ENCODE data around the gene RASGRF1. TPM values are rescaled to one million over a fixed set of nuclear protein-coding genes. Genes with fewer than 3 reads are reported as not detected.

Gene RASGRF1
- total RNA-seq, 3 donors from 2014 or later: 0.15 to 0.16 TPM; not detected in 1

- no peak overlapping the region for H3K27ac ChIP-seq
- no peaks in the 10 kb centered on the region for H3K4me1 ChIP-seq
- H3K36me3 ChIP-seq: no peaks in the 10 kb centered on the region
- no peak overlapping the region for H3K4me3 ChIP-seq
- H3K27me3 ChIP-seq: peaks cover 0 to 5% of the 10 kb centered on the region in 2 donors
- DNase-seq (ENCODE audit: low spot score in 2 of 2): no peak
- no peaks in the 10 kb centered on the region for H3K9me3 ChIP-seq
- intact Hi-C loops (cut with DNase I; ENCODE audit: low total_unique reads): no loop called here
- TF ChIP-seq POLR2A (IDR thresholded peaks at IDR 0.05): no peak
- TF ChIP-seq POLR2AphosphoS5 (IDR thresholded peaks at IDR 0.05): no peak
- no peak for TF ChIP-seq CTCF (IDR thresholded peaks at IDR 0.05)
Observed at GRCh38 chr15:79122391-79122790, 31.8 kb upstream of the RASGRF1 start.

- no peak overlapping the region for H3K27ac ChIP-seq
- DNase-seq (ENCODE audit: low spot score in 2 of 2): no peak
- no peaks in the 10 kb centered on the region for H3K36me3 ChIP-seq
- H3K4me1 ChIP-seq: no peaks in the 10 kb centered on the region
- TF ChIP-seq CTCF (IDR thresholded peaks at IDR 0.05): no peak
- TF ChIP-seq POLR2A (IDR thresholded peaks at IDR 0.05): no peak
- no peak for TF ChIP-seq POLR2AphosphoS5 (IDR thresholded peaks at IDR 0.05)
- H3K27me3 ChIP-seq: peaks cover 0 to 8% of the 10 kb centered on the region in 2 donors
- no peaks in the 10 kb centered on the region for H3K9me3 ChIP-seq
- intact Hi-C loops (cut with DNase I; ENCODE audit: low total_unique reads): no loop called here
- no peak overlapping the region for H3K4me3 ChIP-seq
Observed at GRCh38 chr15:79121571-79121970, 31.0 kb upstream of the RASGRF1 start.

- TF ChIP-seq CTCF (IDR thresholded peaks at IDR 0.05) (no peak), POLR2AphosphoS5 (IDR thresholded peaks at IDR 0.05) (no peak), POLR2A (IDR thresholded peaks at IDR 0.05) (no peak)
Observed at GRCh38 chr15:79117442-79118204, 27.0 kb upstream of the RASGRF1 start.

GRCh38 chr15:79116771-79117170, 26.2 kb upstream of the RASGRF1 start:
- DNase-seq (ENCODE audit: low spot score in 2 of 2): no peak

More at GRCh38 chr15:79117442-79118204, 27.0 kb upstream of the RASGRF1 start:
- Histone ChIP-seq H3K27me3 (peaks cover 0 to 8% of the 10 kb centered on the region in 2 donors), H3K36me3 (no peaks in the 10 kb centered on the region), H3K4me1 (no peaks in the 10 kb centered on the region), H3K27ac (no peak overlapping the region), H3K4me3 (no peak overlapping the region), H3K9me3 (no peaks in the 10 kb centered on the region)
- no peak for DNase-seq (ENCODE audit: low spot score in 2 of 2)
- intact Hi-C loops (cut with DNase I; ENCODE audit: low total_unique reads): no loop called here

More at GRCh38 chr15:79116771-79117170, 26.2 kb upstream of the RASGRF1 start:
- TF ChIP-seq CTCF (IDR thresholded peaks at IDR 0.05): no peak
- TF ChIP-seq POLR2A (IDR thresholded peaks at IDR 0.05): no peak
- no peak for TF ChIP-seq POLR2AphosphoS5 (IDR thresholded peaks at IDR 0.05)
- Histone ChIP-seq H3K36me3 (no peaks in the 10 kb centered on the region), H3K27me3 (peaks cover 0 to 8% of the 10 kb centered on the region in 2 donors), H3K4me3 (no peak overlapping the region), H3K4me1 (no peaks in the 10 kb centered on the region), H3K27ac (no peak overlapping the region), H3K9me3 (no peaks in the 10 kb centered on the region)
- intact Hi-C loops (cut with DNase I; ENCODE audit: low total_unique reads): no loop called here

All from breast epithelium (tissue), 4 donors.